Retinal pigment epithelial cell (primary cell): ENCODE data around the gene UBXN2A.
"Not testable (repeated sequence)": the region's sequence is repeated elsewhere in the genome, so short reads cannot be mapped to it uniquely, and the experiment has no call there.

Source experiments
- DNase-seq: peaks from one replicate; pipeline ENCODE4 v3.0.0-alpha.2; 2010; ENCODE audit warnings: low read depth
- H3K4me3 ChIP-seq: 2 replicates; pipeline ENCODE4 v1.5.1; 2011; ENCODE audit warnings: mild to moderate bottlenecking, low read length, control low read depth, moderate library complexity
- CTCF ChIP-seq: conservative IDR thresholded peaks from 2 replicates; pipeline ENCODE4 v1.5.1; 2011; ENCODE audit warnings: low read depth, low read length, control low read depth, inconsistent platforms

UBXN2A gene

GRCh38 chr2:23941644-23942043 lies 1.4 kb downstream of the UBXN2A start:
- H3K4me3 ChIP-seq = peak overlapping the region; percentile 57
- no peak for DNase-seq
- no peak for TF ChIP-seq CTCF

GRCh38 chr2:23943666-23944065 lies 3.4 kb downstream of the UBXN2A start:
- no peak for TF ChIP-seq CTCF
- DNase-seq = no peak
- H3K4me3 ChIP-seq = no peak overlapping the region

- TF ChIP-seq CTCF = no peak
- no peak overlapping the region for H3K4me3 ChIP-seq
- no peak for DNase-seq
Measured at GRCh38 chr2:23944527-23944926, 4.3 kb downstream of the UBXN2A start.

GRCh38 chr2:23944976-23945375 lies 4.7 kb downstream of the UBXN2A start:
- DNase-seq = no peak
- no peak overlapping the region for H3K4me3 ChIP-seq
- no peak for TF ChIP-seq CTCF

- H3K4me3 ChIP-seq = no peak overlapping the region
- DNase-seq = no peak
- no peak for TF ChIP-seq CTCF
Measured at GRCh38 chr2:23947350-23947749, 7.1 kb downstream of the UBXN2A start.

- not testable (repeated sequence) for H3K4me3 ChIP-seq, DNase-seq
Measured at GRCh38 chr2:23952558-23952957, 12.3 kb downstream of the UBXN2A start.

- TF ChIP-seq CTCF = no peak
Measured at GRCh38 chr2:23953625-23954024, 13.4 kb downstream of the UBXN2A start.

More at GRCh38 chr2:23953625-23954024, 13.4 kb downstream of the UBXN2A start:
- DNase-seq = no peak
- H3K4me3 ChIP-seq = no peak overlapping the region
